DOHH2 (cell line): ENCODE measurements around the gene GAK.

Experiments used
- EZH2phosphoT487 ChIP-seq: fragments of 200-600 bp; sonication (generic); IDR thresholded peaks from 2 replicates; pipeline ENCODE4 v1.6.1; 2017; ENCODE audit warnings: borderline replicate concordance, mild to moderate bottlenecking, antibody characterized with exemption, low read length, moderate library complexity, mixed read lengths
- TF ChIP-seq, protein P1 (sequence below): fragments of 200-600 bp; sonication (generic); IDR thresholded peaks from one replicate; pipeline ENCODE4 v1.5.1; 2014; ENCODE audit warnings: antibody characterized with exemption, mild to moderate bottlenecking, low read depth, low read length; ENCODE audit not compliant: poor library complexity, severe bottlenecking

DNA sequence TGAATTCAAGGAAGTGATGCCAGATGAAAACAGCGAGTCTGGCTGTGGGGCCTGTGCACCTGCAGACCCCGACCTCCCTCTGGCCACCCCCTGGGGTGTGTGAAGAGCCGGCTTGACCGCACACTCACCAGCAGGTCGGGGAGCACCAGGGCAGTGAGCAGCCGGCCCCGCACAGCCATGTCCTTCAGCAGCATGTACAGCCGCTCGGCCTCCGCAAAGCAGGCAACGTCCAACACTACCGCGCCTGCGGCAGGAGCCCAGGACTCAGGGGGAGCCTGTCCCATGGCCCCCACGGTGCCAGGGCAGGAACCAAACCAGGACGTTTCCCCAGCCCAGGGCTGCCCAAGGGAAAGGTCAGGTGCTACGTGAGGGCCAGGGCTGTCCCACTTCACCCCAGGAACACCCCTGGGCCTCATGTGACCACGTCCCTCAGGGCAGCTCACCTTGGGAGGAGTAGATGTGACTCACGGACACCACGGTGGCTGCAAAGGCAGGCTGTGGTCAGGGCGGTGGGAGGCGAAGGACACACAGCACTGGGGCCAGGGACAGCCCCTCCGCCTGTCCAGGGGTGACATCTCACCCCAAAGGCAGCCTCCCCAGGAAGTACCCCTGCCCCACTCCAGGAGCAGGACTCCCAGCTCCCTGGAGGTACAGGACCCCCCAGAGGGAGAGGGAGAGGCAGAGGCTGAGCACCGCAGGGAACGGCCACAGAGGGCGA lies 33.1 kb upstream of the GAK start:
- TF ChIP-seq, protein P1, sequence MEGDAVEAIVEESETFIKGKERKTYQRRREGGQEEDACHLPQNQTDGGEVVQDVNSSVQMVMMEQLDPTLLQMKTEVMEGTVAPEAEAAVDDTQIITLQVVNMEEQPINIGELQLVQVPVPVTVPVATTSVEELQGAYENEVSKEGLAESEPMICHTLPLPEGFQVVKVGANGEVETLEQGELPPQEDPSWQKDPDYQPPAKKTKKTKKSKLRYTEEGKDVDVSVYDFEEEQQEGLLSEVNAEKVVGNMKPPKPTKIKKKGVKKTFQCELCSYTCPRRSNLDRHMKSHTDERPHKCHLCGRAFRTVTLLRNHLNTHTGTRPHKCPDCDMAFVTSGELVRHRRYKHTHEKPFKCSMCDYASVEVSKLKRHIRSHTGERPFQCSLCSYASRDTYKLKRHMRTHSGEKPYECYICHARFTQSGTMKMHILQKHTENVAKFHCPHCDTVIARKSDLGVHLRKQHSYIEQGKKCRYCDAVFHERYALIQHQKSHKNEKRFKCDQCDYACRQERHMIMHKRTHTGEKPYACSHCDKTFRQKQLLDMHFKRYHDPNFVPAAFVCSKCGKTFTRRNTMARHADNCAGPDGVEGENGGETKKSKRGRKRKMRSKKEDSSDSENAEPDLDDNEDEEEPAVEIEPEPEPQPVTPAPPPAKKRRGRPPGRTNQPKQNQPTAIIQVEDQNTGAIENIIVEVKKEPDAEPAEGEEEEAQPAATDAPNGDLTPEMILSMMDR = no peak
- no peak for TF ChIP-seq EZH2phosphoT487
